Measurements from ENCODE around the gene NNMT.

NNMT gene

GRCh38 chr11:114285599-114285998 is 10.6 kb upstream of the NNMT start:
- no peak for DNase-seq

GRCh38 chr11:114286229-114286628 is 10.0 kb upstream of the NNMT start:
- no peak for DNase-seq

- DNase-seq: no peak
These were observed 9.0 kb upstream of the NNMT start for GRCh38 chr11:114287154-114287553.

GRCh38 chr11:114288136-114288535 is 8.1 kb upstream of the NNMT start:
- no peak for DNase-seq

- DNase-seq: no peak
These were observed 6.4 kb upstream of the NNMT start for GRCh38 chr11:114289779-114290178.

GRCh38 chr11:114290503-114291235 is 5.5 kb upstream of the NNMT start:
- no peak for DNase-seq

- no peak for DNase-seq
These were observed 4.8 kb upstream of the NNMT start for GRCh38 chr11:114291381-114291780.

- no peak for DNase-seq
These were observed 4.1 kb upstream of the NNMT start for GRCh38 chr11:114291842-114292680.

- no peak for DNase-seq
These were observed 2.9 kb upstream of the NNMT start for GRCh38 chr11:114293201-114293711.

- no peak for DNase-seq
These were observed 590 bp downstream of the NNMT start for GRCh38 chr11:114296605-114297372.

GRCh38 chr11:114297806-114298709 is 1.9 kb downstream of the NNMT start:
- DNase-seq: no peak

- no peak for DNase-seq
These were observed 2.5 kb downstream of the NNMT start for GRCh38 chr11:114298710-114299109.

GRCh38 chr11:114301088-114301487 is 4.9 kb downstream of the NNMT start:
- DNase-seq: no peak

- no peak for DNase-seq
These were observed 5.7 kb downstream of the NNMT start for GRCh38 chr11:114301927-114302326.

- no peak for DNase-seq
These were observed 6.5 kb downstream of the NNMT start for GRCh38 chr11:114302663-114303062.

GRCh38 chr11:114304065-114304464 is 7.9 kb downstream of the NNMT start:
- DNase-seq: no peak

- DNase-seq: no peak
These were observed 8.8 kb downstream of the NNMT start for GRCh38 chr11:114304969-114305368.

GRCh38 chr11:114307524-114308203 is 11.5 kb downstream of the NNMT start:
- DNase-seq: peak; percentile 17 to 19

GRCh38 chr11:114308689-114309089 is 12.5 kb downstream of the NNMT start:
- DNase-seq: peak; percentile 42 to 64

GRCh38 chr11:114309517-114309916 is 13.3 kb downstream of the NNMT start:
- no peak for DNase-seq

GRCh38 chr11:114310095-114310494 is 13.9 kb downstream of the NNMT start:
- no peak for DNase-seq

- DNase-seq: no peak
These were observed 15.7 kb downstream of the NNMT start for GRCh38 chr11:114311946-114312345.
